ENCODE measurements around the gene PEAR1.

PEAR1 gene

DNA sequence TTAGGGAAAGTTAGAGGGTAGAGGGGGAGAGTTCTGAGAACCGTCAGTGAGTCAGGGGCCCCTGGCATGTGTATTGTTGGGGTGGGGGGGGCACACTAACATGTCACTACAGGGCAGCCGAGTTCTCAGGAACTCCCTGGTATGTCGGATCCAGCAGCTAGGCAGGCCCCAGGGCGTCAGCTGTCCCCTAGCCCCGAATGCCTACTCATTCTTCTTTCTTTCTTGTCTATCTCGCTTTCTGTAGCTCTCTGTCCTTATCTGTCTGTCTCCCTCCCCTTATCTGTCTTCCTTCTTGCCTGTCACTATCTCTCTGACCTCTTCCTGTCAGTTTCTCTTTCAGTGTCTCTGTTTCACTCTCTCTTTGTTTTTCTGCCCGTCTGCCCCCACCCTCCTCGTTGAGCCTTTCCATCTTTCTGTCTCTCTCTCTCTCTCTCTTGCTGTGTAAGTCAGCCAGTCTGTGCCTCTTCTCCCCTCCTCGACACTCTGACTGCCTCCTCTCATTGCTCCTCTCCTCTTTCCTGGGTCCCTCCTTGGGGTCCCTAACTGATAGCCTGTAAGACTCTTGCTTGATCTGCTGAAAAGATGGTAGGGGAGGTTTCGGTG is 30.4 kb upstream of the PEAR1 start:
- H3K4me3 ChIP-seq (ENCODE audit: low read depth, low read length): no peak overlapping the region
- no peak for TF ChIP-seq MYC (IDR thresholded peaks at IDR 0.05; ENCODE audit: low read depth, low read length)
- no peak for DNase-seq (ENCODE audit: low read depth)

DNA sequence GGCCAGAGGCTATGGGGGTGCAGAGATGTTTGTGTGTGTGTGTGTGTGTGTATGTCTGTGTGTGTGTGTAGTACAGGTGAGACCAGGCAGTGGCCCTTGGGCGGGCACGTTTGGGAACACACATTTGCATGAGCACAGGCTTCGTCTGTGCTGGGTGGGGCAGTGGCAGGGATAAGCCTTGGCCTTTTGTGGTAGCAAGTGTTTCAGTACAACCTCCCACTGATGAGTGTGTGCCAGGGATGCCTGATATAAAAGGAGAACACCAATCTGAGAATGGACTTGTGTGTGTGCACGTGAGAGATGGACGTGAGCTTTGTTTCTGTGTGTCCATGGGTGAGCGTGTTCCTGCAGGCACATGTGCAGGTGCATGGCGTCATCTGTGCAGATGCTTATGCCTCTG is 29.9 kb upstream of the PEAR1 start:
- no peak overlapping the region for H3K4me3 ChIP-seq (ENCODE audit: low read depth, low read length)
- DNase-seq (ENCODE audit: low read depth): no peak
- TF ChIP-seq, protein P1, sequence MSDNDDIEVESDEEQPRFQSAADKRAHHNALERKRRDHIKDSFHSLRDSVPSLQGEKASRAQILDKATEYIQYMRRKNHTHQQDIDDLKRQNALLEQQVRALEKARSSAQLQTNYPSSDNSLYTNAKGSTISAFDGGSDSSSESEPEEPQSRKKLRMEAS (IDR thresholded peaks at IDR 0.05; ENCODE audit: low read depth, low read length): no peak
- no peak for TF ChIP-seq POLR2A (IDR thresholded peaks at IDR 0.05; ENCODE audit: extremely low read depth, insufficient read length)
- TF ChIP-seq MYC (IDR thresholded peaks at IDR 0.05; ENCODE audit: low read depth, low read length): no peak
- TF ChIP-seq, protein P2, sequence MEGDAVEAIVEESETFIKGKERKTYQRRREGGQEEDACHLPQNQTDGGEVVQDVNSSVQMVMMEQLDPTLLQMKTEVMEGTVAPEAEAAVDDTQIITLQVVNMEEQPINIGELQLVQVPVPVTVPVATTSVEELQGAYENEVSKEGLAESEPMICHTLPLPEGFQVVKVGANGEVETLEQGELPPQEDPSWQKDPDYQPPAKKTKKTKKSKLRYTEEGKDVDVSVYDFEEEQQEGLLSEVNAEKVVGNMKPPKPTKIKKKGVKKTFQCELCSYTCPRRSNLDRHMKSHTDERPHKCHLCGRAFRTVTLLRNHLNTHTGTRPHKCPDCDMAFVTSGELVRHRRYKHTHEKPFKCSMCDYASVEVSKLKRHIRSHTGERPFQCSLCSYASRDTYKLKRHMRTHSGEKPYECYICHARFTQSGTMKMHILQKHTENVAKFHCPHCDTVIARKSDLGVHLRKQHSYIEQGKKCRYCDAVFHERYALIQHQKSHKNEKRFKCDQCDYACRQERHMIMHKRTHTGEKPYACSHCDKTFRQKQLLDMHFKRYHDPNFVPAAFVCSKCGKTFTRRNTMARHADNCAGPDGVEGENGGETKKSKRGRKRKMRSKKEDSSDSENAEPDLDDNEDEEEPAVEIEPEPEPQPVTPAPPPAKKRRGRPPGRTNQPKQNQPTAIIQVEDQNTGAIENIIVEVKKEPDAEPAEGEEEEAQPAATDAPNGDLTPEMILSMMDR (IDR thresholded peaks at IDR 0.05; ENCODE audit: low read depth, low read length): no peak

DNA sequence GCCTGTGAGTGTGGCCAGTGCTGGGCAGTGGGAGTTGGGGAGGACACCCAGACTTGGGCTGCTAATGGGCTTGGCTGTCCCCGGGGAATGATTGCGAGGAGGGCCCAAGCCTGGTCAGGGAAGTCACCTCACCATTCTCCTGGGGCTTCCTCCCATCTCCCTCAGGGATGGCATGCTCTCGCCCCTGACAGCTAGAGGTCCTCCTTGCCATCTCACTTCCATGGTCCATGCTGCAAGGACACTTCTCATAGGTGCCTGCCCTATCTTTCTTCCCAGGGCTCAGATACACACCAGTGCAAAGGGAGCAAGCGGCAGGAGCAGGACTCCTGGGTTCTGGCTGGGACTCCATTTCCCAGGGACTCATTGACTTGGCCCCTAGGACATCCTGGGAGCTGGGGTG is 28.7 kb upstream of the PEAR1 start:
- TF ChIP-seq, protein P2 (IDR thresholded peaks at IDR 0.05; ENCODE audit: low read depth, low read length): no peak
- TF ChIP-seq, protein P1 (IDR thresholded peaks at IDR 0.05; ENCODE audit: low read depth, low read length): no peak
- TF ChIP-seq POLR2A (IDR thresholded peaks at IDR 0.05; ENCODE audit: extremely low read depth, insufficient read length): no peak
- H3K4me3 ChIP-seq (ENCODE audit: low read depth, low read length): no peak overlapping the region
- DNase-seq (ENCODE audit: low read depth): peak; percentile 39

DNA sequence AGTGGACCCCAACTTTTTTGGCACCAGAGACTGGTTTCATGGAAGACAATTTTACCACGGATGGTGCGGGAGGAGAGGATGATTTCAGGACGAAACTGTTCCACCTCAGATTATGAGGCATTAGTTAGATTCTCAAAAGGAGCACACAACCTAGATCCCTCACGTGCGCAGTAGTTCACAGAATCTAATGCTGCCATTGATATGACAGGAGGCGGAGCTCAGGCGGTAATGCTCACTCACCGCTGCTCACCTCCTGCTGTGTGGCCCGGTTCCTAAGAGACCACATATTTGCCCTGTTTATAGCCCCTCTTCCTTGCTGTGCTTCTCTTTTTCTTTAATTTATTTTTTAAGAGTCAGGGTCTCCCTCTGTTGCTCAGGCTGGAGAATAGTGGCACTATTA is 28.3 kb upstream of the PEAR1 start:
- TF ChIP-seq, protein P2 (IDR thresholded peaks at IDR 0.05; ENCODE audit: low read depth, low read length): no peak
- TF ChIP-seq MYC (IDR thresholded peaks at IDR 0.05; ENCODE audit: low read depth, low read length): no peak
- TF ChIP-seq, protein P1 (IDR thresholded peaks at IDR 0.05; ENCODE audit: low read depth, low read length): no peak
- no peak for TF ChIP-seq POLR2A (IDR thresholded peaks at IDR 0.05; ENCODE audit: extremely low read depth, insufficient read length)
- H3K4me3 ChIP-seq (ENCODE audit: low read depth, low read length): no peak overlapping the region
- peak; percentile 36 for DNase-seq (ENCODE audit: low read depth)

DNA sequence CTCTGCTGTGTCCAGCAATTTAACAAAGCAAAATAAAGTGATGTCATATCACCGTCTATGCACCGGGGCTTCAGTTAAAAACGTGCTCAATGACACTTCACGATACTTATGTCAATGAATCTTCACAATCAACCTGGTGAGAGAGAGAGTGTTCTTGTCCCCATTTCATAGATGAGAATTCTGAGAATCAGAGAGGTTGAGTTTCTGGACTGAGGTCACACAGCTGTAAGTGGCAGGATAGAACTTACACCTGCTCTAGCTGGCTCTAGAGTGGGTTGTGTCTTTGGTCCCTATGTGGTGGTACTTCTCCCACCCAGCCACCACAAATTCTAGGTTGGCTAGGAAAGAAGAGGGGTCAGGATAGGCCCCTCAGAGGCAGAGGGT is 27.7 kb upstream of the PEAR1 start:
- H3K4me3 ChIP-seq (ENCODE audit: low read depth, low read length): no peak overlapping the region
- TF ChIP-seq POLR2A (IDR thresholded peaks at IDR 0.05; ENCODE audit: extremely low read depth, insufficient read length) (no peak), MYC (IDR thresholded peaks at IDR 0.05; ENCODE audit: low read depth, low read length) (no peak)
- TF ChIP-seq, protein P2 (IDR thresholded peaks at IDR 0.05; ENCODE audit: low read depth, low read length): no peak
- TF ChIP-seq, protein P1 (IDR thresholded peaks at IDR 0.05; ENCODE audit: low read depth, low read length): no peak
- DNase-seq (ENCODE audit: low read depth): no peak

DNA sequence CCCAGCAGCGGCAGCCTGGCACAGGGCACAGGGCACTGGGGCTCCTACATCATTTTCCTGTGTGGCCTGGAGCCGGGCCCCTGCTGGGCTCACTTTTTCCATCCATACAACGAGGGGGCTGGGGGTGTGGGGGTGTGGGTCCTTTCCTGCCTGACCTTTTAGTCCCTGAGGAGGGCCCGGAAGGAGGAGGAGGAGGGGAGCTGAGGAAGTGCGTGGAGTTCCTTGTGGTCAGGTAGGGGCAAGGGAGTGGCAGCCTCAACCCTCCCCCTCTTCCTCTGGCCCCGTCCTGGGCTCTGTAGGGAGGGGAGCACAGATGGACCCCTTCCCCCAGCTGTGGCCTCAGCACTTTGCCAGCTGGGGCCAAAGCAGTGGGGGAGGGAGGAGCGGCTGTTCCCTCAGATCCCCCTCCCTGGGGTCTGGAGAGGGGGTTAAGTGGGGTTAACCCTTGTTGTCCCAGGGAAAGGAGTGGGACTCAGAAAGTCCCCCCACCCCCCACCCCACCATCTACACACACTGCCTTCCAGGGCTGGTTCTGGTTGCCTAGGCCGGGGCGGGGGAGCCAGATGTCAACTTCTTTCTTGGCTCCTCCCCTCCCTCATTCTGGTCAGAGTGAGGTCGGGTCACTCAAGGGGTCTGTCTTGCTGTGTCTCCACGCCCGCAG is 27.1 kb upstream of the PEAR1 start:
- no peak overlapping the region for H3K4me3 ChIP-seq (ENCODE audit: low read depth, low read length)
- peak; percentile 77 for DNase-seq (ENCODE audit: low read depth)

More for the DNA sequence above, 27.1 kb upstream of the PEAR1 start:
- TF ChIP-seq, protein P2 (IDR thresholded peaks at IDR 0.05; ENCODE audit: low read depth, low read length): no peak
- TF ChIP-seq, protein P1 (IDR thresholded peaks at IDR 0.05; ENCODE audit: low read depth, low read length): no peak
- TF ChIP-seq POLR2A (IDR thresholded peaks at IDR 0.05; ENCODE audit: extremely low read depth, insufficient read length): no peak
- no peak for TF ChIP-seq MYC (IDR thresholded peaks at IDR 0.05; ENCODE audit: low read depth, low read length)

All from NB4 (cell line).